COLO668 (cell line): ENCODE results near the gene HLA-F.

Source experiments
- DNase-seq: peaks from one replicate; lab custom pipeline; 2025; ENCODE audit not compliant: unreplicated experiment; lab: John Stamatoyannopoulos, UW

Gene HLA-F

DNA sequence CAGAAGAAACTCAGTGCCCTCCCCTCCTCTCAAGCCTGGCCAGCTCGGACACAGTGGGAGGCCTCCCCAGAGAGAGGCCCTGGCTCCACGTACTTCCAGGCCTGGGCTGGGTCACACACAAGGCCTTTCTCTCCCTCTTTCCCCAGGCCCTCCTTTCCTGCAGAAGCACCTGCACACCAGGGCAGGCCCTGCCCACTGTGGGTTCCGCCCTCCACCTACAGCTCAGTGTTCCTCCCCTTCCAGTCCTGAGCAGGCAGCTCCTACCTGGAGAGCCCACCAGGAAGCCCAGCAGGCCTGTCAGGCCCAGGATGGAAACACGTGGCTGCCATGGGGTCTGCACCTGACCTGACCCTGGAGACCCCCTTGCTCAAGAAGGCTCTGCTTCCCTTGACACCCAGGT is 18.9 kb downstream of the HLA-F start:
- DNase-seq: no peak

GRCh38 chr6:29743025-29743424 is 19.8 kb downstream of the HLA-F start:
- no peak for DNase-seq

DNA sequence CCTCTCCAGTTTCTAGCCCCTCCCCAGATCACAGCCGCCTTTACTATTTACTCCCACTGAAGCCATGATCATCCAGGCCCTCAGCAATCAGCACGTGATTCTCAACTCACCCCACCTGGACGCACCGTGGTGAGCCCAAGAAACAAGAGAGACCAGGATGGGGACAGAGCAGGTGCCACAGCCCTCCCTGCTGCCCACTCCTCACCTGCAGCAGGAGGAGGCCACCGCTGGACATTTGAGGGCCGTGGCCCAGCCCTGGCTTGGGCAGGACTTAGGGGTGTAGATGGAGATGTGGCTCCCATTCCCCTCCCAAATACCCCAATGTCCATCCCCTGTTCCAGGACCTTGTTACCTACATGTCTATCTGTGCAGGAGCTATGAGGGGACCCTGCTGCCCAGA is 20.3 kb downstream of the HLA-F start:
- no peak for DNase-seq

DNA sequence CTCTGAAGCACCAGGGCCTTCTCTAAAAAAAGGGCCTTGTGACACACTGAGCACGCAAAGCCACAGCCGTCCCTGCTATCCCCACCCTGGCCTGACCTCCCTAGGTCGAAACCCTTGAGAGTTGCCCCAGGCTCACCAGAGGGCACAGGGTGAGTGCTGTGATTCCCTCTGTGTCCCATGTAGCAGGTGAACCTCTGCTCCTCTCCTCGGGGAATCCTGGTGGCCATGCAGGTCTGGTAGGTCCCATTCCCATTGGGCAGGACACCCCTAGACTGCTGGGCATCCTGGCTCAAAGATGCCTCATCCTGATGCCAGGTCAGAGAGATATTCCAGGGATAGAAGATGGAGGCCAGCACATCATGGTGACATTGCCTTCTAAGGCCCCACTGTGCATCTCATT is 20.9 kb downstream of the HLA-F start:
- no peak for DNase-seq

DNA sequence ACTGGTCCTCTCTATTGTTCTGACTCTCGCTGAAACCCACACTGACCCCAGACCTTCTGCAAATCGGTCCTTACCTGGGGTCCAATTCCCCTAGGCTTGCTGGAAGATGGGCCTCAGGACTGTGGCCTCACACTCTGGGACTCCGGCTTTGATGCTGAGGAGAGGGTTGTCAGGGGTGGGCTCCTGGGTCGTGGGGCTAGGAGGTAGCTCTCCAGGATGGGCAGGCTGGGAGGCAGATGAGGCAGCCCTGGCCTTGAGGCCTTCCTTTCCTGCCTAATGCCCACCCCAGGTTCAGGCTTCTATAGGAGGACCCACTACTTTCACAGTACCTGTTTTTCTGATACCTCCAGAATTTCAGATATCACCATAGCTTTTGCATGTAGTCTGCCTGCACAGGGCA is 21.4 kb downstream of the HLA-F start:
- no peak for DNase-seq

GRCh38 chr6:29745386-29745785 is 22.2 kb downstream of the HLA-F start:
- DNase-seq: no peak

- no peak for DNase-seq
These were observed 22.7 kb downstream of the HLA-F start for GRCh38 chr6:29745855-29746449.

- DNase-seq: no peak
These were observed 23.8 kb downstream of the HLA-F start for GRCh38 chr6:29746846-29747687.

DNA sequence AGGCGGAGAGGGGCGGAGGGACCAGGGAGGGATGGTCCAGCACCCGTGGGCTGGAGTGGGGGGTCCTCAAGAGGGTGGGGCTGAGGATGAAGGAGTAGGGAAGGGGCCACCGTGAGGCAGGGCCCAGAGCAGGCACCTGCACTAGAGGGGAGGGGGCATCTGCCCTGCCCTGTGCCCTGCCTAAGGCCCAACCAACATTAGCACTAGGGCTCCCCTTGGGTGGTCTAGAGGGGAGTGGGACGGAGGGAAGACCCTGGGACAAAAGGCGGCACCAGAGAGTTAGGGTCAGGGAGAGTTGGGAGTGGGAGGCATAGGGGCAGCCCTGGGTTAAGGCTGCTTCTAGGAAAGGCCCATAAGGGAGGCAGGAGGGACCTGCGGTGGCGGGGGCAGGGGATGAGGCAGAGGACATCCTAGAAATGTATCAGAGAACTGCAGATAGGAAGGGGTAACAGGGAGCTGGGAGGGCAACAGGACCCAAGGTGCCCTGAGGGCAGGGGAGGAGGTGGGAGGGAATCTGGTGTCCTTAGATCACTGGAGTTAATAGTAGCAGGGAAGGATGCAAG is 24.5 kb downstream of the HLA-F start:
- no peak for DNase-seq

DNA sequence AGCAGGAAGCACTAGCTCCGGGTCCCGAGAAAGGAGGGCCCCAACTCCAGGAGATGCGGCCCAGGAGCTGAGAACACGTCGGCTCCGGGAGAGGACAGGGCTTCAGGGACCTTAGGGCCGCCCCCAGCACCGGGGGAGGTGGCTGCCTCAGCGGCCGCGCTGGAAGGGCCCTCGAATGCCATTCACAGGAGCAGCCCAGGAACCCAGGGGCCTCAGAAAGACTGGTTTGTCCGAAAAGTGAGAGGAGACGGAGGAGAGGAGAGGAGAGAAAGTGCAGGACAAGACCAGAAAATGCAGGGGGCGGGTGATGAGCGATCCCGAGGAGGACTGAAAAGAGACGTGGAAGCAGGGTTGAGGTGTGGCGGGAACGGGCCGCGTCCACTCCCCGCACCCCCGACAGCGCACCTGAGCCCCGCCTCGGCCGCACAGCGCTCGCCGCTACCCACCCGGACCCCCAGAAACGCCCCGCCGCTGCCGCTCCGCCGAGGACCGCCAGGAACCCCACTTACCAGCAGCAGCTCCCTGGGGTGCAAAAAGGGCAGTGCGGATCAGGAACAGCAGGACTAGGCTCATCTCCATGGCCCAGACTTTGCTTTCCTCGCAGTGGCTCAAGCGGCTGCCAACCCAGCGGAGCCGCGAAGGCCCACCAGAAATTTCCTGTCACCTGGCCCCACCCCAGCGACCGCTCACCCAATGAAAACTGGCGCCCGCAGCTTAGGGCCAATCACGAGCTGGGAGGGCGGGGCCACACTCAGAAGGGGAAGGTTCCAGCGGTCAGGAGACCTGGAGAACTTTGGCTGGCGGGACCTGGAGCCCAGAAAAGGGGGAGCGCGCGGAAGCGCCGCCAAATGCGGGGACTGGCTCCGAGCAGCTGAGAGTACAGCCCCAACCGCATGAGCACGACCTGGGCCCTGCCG is 25.4 kb downstream of the HLA-F start:
- DNase-seq: peak; percentile 84

DNA sequence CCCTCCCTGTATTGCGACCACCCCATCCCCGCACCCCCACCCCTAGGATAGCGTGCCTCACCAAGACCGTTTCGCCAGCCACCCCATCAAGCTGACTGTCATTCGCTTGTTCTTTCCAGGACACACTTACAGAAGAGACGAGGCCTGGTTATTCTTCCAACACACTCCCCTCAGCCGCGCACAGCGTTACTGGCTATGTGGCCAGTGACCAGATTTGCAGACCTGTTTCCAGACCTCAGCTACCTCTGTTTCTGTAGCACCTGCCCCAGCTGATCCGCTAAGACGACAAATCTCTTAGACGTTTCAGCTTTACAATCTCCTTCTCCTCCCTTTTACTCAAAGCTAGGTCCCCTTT is 26.1 kb downstream of the HLA-F start:
- DNase-seq: peak; percentile 15

DNA sequence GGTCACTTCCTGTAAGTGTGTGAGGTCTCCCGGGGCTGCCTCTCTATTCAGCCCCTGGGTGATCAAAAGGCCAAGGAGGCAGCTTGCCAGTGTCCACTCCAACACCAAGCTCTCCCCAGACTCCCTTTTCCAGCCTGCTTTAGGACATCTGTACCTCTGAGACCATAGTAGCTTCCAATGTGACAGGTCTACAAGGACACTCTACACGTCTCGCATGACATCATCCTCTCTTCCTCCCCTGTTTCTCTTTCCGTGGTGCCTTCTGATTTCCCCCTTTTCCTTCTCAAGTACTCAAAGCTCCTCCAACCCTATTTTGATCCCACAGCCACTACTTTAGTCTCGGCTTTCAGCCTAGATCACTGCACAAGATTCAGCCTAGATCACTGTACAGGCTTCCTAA is 26.4 kb downstream of the HLA-F start:
- no peak for DNase-seq

GRCh38 chr6:29750709-29751108 is 27.5 kb downstream of the HLA-F start:
- DNase-seq: no peak

DNA sequence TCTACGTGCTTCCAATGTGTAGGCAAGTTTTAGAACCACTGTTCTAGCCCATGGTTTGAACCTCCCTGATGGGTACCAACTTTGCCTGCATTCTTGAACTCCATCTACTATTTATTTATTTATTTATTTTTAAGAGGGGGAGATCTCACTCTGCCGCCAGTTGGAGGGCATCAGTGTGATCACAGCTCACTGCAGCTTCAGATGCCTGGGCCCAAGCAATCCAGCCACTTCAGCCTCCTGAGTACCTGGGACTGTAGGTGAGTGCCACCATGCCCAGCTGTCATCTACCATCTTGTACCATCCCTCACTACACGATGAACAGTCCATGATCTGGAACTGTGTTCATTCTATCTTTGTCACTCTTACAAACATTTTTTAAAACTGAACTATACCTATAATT is 28.2 kb downstream of the HLA-F start:
- DNase-seq: no peak

- DNase-seq: peak; percentile 81
These were observed 29.4 kb downstream of the HLA-F start for GRCh38 chr6:29752451-29753308.

DNA sequence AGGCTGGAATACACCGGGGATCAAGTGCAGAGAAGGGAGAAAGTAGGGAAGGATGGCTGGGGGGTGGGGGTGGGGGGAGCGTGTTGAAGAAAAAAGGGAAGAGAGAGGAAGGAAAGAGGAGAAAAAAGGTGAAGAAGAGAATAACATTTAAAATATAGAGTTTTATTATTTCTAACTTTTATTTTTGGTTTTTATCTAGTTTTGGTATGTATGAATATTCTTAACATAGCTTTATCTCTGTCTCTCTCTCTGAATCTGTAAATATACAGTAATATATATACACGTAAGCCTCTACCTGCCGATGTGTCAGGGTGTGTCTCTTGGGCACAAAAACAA is 30.0 kb downstream of the HLA-F start:
- no peak for DNase-seq

DNA sequence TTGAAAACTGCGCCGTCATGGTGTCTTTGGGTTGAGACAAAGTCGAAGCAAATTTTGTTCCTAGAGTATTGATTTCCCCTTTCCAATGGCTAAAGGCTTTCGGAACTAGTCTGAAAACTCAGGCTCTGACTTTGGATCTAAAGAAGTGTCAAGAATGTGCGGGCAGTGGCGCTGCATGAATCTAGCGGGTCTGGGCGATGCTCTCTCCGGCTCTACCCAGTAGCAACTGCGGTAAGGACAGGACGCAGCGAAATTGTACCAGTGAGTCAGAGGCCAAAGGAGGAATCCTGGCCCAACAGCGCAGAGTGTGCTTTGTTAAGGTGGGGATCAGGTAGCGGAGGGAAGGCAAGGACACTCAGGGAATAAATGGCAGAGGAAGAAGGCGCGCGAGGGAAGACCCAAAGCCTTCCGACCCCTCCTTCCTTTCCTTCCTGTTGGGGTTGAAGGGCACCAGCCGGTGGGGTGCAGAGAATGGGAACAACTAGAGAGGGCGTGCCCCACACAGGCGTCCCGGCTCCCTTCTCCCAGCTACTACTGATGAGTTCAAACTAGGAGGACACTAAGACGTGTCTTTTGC is 32.1 kb downstream of the HLA-F start:
- no peak for DNase-seq

DNA sequence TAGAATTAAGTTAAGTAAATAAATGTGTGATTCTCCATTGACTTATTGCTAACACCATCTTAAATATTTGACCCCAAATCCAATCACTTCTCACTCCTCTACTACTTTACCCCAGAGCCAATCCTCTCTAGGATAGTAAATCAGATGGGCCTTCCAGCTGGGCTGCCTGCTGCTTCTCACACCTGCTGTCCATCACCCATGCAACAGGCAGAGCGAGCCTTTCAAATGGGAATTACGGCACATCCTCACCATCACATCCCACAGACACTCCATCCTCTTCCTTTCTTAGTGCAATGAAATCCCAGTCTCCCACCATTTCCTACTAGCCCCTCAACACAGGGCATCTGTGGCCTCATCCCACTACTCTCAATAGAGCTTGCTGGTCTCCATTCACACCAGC is 34.0 kb downstream of the HLA-F start:
- no peak for DNase-seq

DNA sequence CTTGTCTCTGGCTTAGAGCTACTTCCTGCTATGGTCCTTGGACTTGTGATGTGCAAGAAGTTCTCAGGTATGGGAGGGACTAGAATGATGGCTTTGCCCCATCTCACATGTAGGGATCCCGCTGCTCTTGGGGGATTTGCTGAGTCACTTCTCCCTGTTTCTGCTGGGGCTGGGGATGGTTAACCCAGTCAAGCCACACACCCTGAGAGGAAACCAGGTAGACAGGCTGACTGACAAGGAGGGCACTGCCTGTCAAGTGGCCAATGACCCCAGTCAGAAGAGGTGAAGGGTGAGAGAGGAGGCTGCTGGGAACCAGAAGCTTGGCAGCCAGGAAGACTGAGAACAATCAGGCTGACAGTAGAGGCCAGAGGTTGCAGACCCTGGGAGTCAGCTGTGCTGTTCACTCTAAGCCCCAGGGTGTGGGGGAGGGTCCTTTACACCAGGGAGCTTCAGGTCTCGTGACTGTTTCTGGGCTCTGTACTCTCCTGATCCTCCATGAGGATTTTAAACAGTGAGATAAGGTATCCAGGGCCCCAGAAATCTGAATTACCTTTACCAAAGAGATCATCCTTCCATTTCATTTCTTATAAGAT is 34.6 kb downstream of the HLA-F start:
- DNase-seq: no peak

DNA sequence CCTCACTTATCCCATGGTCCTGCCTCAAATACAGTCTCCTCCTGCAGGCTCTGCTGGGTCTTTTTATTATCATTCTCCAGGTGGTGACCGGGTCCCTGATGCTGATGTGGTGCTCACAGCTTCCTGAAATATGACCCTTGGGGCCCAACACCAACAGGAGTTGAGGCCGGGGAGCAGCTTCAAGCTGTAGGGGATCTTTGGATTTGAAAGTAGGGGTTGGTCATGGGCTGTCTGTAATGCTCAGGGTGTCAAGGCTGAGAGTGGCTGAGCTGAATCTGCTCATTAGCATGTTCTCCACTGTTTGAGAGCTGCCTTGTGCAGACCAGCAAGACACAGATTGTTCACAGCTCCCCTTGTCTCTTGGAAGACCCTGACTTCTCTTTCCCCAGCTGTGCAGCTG is 35.5 kb downstream of the HLA-F start:
- peak; percentile 2 for DNase-seq
